ENCODE data around the gene JMJD6. TPM values are rescaled to one million over a fixed set of nuclear protein-coding genes. Genes with fewer than 3 reads are reported as not detected.

Gene JMJD6
- total and polyA plus RNA-seq, 2 of the 8 experiments (the other 6 are each of a cell fraction or from before 2014, with no cell fraction given): 8.6 to 18.6 TPM

DNA sequence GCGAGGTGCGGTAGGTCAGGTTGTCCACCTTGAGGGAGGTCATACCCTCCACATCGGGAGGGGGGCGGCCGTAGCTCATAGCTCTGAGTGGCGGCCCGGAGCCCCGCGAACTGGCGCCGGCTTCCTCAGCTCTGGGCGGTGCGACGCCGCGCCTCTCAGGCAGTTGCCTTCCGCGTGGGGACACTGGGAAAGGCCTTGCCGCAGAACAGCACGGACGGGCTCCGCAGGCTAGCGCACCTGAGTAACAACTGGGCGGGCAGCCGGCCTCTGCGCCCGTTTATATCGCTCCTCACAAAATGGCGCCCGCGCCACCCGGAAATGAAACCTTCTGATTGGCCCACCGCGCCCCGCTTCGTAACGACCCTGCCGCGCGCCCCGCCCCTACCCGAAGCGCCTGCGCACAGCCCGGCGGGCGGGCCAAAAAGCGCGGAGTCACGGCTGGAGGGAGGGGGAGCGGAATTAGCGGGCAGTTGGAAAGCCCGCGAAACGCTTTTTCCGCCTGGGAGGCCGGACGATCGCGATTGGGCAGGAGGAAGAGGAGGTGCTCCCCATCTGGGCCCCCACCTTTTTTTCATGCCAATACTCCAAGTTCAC, 10.8 kb upstream of the JMJD6 start, which contains the start of gene SRSF2 (continued):
- TF ChIP-seq, protein P1, sequence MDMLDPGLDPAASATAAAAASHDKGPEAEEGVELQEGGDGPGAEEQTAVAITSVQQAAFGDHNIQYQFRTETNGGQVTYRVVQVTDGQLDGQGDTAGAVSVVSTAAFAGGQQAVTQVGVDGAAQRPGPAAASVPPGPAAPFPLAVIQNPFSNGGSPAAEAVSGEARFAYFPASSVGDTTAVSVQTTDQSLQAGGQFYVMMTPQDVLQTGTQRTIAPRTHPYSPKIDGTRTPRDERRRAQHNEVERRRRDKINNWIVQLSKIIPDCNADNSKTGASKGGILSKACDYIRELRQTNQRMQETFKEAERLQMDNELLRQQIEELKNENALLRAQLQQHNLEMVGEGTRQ (IDR thresholded peaks at IDR 0.05; ENCODE audit: low read length): no peak
- TF ChIP-seq BCL11A (IDR thresholded peaks at IDR 0.05; ENCODE audit: low read depth in 2 of 2, low read length in 2 of 2) (no peak), GABPA (IDR thresholded peaks at IDR 0.05; ENCODE audit: borderline replicate concordance, insufficient read depth, low read length) (no peak), KDM4A (IDR thresholded peaks at IDR 0.05; ENCODE audit: low read depth, low read length, severe bottlenecking) (no peak), SP1 (IDR thresholded peaks at IDR 0.05; ENCODE audit: low read depth, low read length) (peak; percentile 75), BACH1 (IDR thresholded peaks at IDR 0.05; ENCODE audit: low read length) (peak; percentile 97), EP300 (IDR thresholded peaks at IDR 0.05; ENCODE audit: borderline replicate concordance in 1 of 2, low read depth in 2 of 2, low read length in 2 of 2) (peak in 1 of 2 experiments; percentile 85; a peak in 2 of 3 replicates), SP4 (IDR thresholded peaks at IDR 0.05; ENCODE audit: low read length) (no peak), TAF1 (IDR thresholded peaks at IDR 0.05; ENCODE audit: low read depth, low read length) (peak; percentile 100), TAF7 (optimal IDR thresholded peaks at IDR 0.05; ENCODE audit: borderline replicate concordance, low read depth, low read length) (peak; percentile 98), TBP (IDR thresholded peaks at IDR 0.05; ENCODE audit: low read depth, low read length) (peak; percentile 98), SIRT6 (IDR thresholded peaks at IDR 0.05; ENCODE audit: low read length) (no peak), POLR2AphosphoS5 (IDR thresholded peaks at IDR 0.05; ENCODE audit: low read depth, low read length) (peak; percentile 98), PHF8 (conservative IDR thresholded peaks at IDR 0.05; ENCODE audit: low read depth, low read length) (peak; percentile 94), SIN3A (conservative IDR thresholded peaks at IDR 0.05 in 1 of 2, IDR thresholded peaks at IDR 0.05 in 1 of 2; ENCODE audit: low read depth in 1 of 2, low read length in 2 of 2) (0 out of 4 replicates have a peak, but pooled peaks of 1 of the 2 experiments have one; percentile 24), EGR1 (IDR thresholded peaks at IDR 0.05; ENCODE audit: borderline replicate concordance, low read depth, low read length) (peak; percentile 1; the same call in 1 of the 2 replicates), POLR2A (IDR thresholded peaks at IDR 0.05; ENCODE audit: control extremely low read depth in 1 of 2, low read depth in 2 of 2, low read length in 2 of 2) (peak; percentile 100), CBX8 (IDR thresholded peaks at IDR 0.05; ENCODE audit: borderline replicate concordance, low read depth, low read length) (no peak), CHD2 (IDR thresholded peaks at IDR 0.05; ENCODE audit: low read length) (0 out of 2 replicates have a peak, but pooled peaks have one; percentile 4), NANOG (IDR thresholded peaks at IDR 0.05; ENCODE audit: insufficient read depth, low read depth, low read length, poor library complexity, severe bottlenecking) (peak; percentile 26), NRF1 (IDR thresholded peaks at IDR 0.05; ENCODE audit: low read depth, low read length) (peak; percentile 73), CEBPB (IDR thresholded peaks at IDR 0.05; ENCODE audit: low read depth, low read length) (0 out of 2 replicates have a peak, but pooled peaks have one; percentile 11)

All from H1 (cell line).